A204.1 (cell line): ENCODE results near the gene NPAS2.

Experiments used
- FAIRE-seq: peaks from 2 replicates; lab custom pipeline; 2012; peaks lifted over from hg19 to GRCh38; lab: Jason Lieb, UNC

Gene NPAS2

GRCh38 chr2:100853909-100854810, 34.2 kb downstream of the NPAS2 start:
- FAIRE-seq, result no peak

- FAIRE-seq, result no peak
Observed at GRCh38 chr2:100855084-100855483, 35.1 kb downstream of the NPAS2 start.

DNA sequence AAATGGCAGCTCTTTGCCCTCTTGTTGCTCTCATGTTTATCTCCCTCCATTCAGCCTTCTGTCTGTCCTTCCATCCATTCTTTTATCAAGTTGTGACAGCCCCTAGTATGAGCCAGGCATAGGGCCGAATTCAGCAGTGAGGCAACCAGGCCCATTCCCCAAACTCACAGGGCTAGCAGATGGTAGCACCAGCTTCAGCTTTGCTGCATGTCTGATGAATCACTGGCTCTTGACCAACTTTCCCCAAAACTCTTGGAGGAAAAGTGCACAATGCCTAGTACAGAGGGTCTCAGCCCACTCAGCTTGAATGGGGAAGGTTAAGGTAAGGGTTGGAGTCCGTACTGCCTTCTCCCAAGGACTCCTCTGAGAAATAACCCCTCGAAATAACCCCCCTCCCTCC, 35.7 kb downstream of the NPAS2 start:
- no peak for FAIRE-seq

- no peak for FAIRE-seq
Observed at GRCh38 chr2:100856732-100857131, 36.8 kb downstream of the NPAS2 start.

- FAIRE-seq, result no peak
Observed at GRCh38 chr2:100857341-100857740, 37.4 kb downstream of the NPAS2 start.

GRCh38 chr2:100857915-100858314, 38.0 kb downstream of the NPAS2 start:
- FAIRE-seq, result no peak

- no peak for FAIRE-seq
Observed at GRCh38 chr2:100859902-100860301, 40.0 kb downstream of the NPAS2 start.

- FAIRE-seq, result no peak
Observed at GRCh38 chr2:100861340-100861739, 41.4 kb downstream of the NPAS2 start.

GRCh38 chr2:100862081-100862480, 42.1 kb downstream of the NPAS2 start:
- no peak for FAIRE-seq

DNA sequence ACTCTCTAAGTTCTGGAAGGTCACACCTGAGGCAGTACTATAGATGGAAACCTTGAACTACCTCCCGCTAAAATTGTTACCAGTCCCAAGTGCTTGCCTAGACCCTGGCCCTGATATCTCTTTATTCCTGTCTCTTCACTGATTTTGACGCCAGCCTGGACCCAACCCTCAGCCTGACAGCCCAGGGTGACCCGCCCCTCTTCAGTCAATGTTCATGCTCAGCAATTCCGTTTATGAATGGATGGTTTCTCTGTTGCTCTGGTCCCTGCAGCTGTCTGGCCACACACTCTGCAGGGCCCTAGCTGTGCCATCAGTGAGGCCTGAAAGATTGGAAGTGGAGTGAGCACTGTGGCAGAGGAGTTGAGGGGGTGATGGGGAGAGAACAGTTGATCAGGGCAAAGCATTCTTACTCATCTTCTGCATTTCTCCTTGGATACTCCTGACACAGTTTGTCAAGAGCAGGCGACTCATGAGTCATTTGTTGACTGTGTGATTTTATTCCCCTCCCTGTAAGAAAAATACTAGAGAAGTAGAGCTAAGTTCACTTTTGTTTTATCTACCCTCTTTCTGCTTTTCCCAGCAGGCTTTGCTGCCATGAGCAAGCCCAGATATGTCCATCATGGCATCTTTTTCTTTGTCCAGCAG, 46.0 kb downstream of the NPAS2 start:
- FAIRE-seq, result no peak

GRCh38 chr2:100868083-100868482, 48.1 kb downstream of the NPAS2 start:
- no peak for FAIRE-seq

DNA sequence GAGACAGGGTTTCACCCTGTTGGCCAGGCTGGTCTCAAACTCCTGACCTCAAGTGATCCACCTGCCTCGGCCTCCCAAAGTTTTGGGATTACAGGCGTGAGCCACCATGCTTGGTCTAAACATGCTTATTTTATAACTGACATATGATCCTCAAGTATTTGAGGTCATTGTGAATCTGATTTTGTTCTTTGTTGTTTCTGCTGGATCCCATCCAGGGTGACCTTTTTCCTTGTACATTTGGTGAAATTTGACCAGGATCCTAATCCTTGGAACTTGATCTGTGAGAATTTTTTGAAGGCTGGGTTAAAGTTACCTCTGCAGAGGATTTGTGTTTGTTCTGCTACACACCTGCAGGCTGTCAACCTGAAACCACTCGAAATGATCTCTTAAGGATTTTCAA, 49.2 kb downstream of the NPAS2 start:
- FAIRE-seq, result no peak

DNA sequence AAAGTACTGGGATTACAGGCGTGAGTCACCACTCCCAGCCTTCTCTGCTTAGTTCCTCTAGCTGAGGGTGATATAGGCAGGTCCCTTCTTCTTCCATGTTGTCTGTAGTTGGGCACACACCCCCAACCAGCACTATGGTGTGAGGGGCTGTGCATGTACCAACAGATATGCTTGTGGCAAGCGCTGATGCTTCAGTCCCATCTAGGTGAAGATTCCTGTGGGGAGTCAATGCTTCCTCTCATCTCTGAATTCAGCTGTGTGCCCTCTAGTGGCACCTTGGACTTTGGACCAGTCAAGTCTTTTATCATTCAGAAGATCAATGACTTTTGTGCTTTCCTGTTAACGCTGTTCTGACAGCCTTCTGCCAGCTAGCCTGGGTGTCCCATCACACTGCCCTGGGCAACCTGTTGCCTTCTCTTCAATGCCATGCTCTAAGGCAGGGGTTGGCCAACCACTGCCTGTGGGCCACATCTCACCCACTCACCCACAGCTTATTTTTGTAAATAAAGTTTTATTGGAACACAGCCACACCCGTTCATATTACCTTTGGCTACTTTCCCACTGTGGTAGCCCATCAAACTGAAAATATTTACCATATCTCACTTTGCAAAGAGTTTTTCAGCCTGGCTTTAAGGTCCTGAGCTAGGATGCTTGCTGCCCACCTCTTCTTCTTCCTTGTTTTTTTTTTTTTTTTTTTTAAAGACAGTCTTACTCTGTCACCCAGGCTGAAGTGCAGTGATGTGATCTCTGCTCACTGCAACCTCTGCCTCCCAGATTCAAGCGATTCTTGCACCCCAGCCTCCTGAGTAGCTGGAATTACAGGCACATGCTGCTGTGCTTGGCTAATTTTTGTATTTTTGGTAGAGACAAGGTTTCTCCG, 51.0 kb downstream of the NPAS2 start:
- no peak for FAIRE-seq

DNA sequence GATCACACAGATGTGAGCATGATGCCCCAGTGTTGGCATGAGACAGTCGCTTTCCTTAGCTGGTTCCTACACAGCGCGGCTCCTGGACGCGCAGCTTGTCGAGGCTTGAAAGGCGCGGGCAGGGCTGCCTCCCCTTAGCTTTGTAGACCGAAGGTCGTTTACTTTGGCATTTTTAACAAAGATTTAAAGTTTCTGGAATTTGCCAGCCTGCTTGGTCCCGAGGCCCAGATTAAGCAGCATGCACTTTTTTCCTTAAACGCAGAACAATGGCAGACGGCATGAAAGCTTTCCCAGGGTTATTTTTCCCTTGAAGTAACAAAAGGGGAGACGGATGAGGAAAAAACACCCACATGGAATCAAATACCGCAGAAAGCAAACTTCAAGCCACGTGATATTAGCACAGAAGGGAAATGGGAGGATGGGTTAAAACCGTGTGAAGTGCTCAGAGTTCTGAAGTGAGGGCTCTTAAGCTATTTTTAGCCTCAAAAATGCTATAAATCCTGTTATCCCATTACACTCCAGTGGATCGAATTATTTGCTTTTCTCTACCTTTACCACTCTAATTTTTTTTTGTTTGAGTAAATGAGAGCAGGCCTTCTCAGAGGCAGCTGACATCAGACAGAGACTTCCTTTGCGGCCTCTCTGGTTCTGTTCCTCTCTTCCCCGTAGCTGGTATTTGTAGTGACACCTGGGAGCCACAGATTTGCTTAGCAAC, 55.7 kb downstream of the NPAS2 start:
- FAIRE-seq, result no peak

DNA sequence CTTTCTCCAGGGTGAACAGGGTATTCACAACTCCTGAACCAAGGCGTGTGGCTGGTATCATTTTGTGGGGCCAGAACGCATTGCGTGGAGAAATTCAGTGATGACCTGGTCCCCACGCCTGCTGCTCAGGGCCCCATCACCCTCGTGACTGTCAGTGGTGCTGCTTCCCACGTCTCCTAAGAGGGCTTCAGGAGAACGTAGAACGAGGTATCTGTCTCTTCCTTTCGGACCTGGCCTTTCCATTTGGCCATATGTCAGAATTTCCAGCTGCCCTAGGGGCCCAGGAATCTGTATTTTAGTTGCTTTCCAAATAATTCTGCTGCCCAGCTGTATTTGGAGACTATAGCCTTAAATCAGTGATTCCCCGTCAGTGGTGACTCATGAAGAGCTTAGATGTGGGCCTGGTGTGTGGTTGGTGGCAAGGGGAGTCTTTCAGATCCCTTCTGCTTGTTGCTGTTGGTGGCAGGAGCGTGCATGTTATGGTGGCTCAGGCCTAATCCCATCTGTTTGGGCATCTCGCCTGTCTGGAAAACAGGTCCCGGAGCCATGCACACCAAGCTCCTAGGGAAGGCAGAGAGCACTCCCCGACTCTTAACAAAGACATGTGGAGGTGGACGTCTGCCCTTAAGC, 56.4 kb downstream of the NPAS2 start:
- FAIRE-seq, result no peak

GRCh38 chr2:100877555-100877954, 57.6 kb downstream of the NPAS2 start:
- FAIRE-seq, result no peak

- no peak for FAIRE-seq
Observed at GRCh38 chr2:100878000-100878791, 58.3 kb downstream of the NPAS2 start.

GRCh38 chr2:100879296-100879695, 59.4 kb downstream of the NPAS2 start:
- FAIRE-seq, result no peak

DNA sequence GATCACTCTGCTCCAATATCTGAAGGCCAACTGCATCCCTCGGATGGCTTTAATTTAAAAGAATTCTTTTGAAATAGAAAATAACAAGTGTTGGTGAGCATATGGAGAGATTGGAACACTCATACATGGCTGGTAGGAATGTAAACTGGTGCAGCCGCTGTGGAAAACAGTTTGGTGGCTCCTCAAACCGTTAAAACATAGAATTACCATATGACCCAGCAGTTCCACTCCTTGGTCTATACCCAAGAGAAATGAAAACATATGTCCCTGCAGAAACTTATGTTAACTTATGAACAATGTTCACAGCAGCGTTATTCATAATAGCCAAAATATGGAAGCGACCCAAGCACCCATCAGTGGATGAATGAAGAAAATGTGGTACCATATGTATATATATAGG, 60.1 kb downstream of the NPAS2 start:
- no peak for FAIRE-seq

DNA sequence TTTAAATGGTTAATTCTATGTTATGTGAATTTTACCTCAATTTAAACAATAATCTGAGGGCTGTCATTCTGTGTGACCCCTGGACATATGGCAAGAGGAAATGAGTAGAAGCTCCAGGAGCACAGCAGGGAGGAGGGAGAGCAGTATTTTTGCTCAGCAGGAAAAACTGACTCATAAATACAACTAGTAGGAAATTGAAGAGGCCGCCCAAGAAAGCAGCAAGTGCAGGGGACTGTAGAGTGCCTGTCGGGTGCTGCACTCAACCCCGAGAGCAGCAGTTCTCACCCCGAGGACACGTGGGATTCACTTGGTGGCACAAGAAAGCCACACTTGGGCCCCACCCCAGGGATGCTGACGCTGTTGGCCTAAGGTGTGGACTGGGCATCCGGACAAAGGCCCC, 60.8 kb downstream of the NPAS2 start:
- FAIRE-seq, result no peak
